Fibroblast of lung (primary cell): ENCODE measurements around the gene COLEC12. TPM values are rescaled to one million over a fixed set of nuclear protein-coding genes. Genes with fewer than 3 reads are reported as not detected.

Experiments
- DNase-seq, 2 donors: peaks; one replicate each; pipeline versions ENCODE4 v3.0.0 to v3.0.0-alpha.2; 2010; ENCODE audit warnings: low read depth in 2 of 2
- H2AFZ ChIP-seq: 2 replicates; pipeline ENCODE4 v1.5.1; 2012; ENCODE audit warnings: low read length, control low read depth, inconsistent platforms
- H3K27ac ChIP-seq: 2 replicates; pipeline ENCODE4 v1.5.1; 2011; ENCODE audit warnings: low read length, control low read depth; ENCODE audit not compliant: insufficient read depth
- H3K27me3 ChIP-seq: 2 replicates; pipeline ENCODE4 v1.5.1; 2011; ENCODE audit warnings: mild to moderate bottlenecking, low read length; ENCODE audit not compliant: control insufficient read depth, insufficient read depth
- H3K36me3 ChIP-seq: 2 replicates; pipeline ENCODE4 v1.5.1; 2011; ENCODE audit warnings: low read length; ENCODE audit not compliant: control insufficient read depth, insufficient read depth
- H3K4me1 ChIP-seq: 2 replicates; pipeline ENCODE4 v1.5.1; 2011; ENCODE audit warnings: low read length; ENCODE audit not compliant: control insufficient read depth, insufficient read depth; ENCODE audit errors: extremely low read depth
- H3K4me2 ChIP-seq: 2 replicates; pipeline ENCODE4 v1.5.1; 2011; ENCODE audit warnings: low read length, control low read depth; ENCODE audit not compliant: insufficient read depth; ENCODE audit errors: extremely low read depth
- H3K4me3 ChIP-seq, 4 experiments: fragments of 200-600 bp in 1 of 4; sonication (generic) in 1 of 4; replicated peaks in 1 of 4; 2 replicates each; pipeline ENCODE4 v1.5.1; 2011 to 2016; ENCODE audit warnings: low read length in 4 of 4, low read depth in 3 of 4, mild to moderate bottlenecking in 3 of 4, control low read depth in 2 of 4, inconsistent platforms in 1 of 4, mixed read lengths in 1 of 4; ENCODE audit not compliant: insufficient read depth in 1 of 4; ENCODE audit errors: control extremely low read depth in 1 of 4
- H3K79me2 ChIP-seq: 2 replicates; pipeline ENCODE4 v1.5.1; 2012; ENCODE audit warnings: mild to moderate bottlenecking, low read length, inconsistent platforms; ENCODE audit not compliant: control insufficient read depth, insufficient read depth
- H3K9ac ChIP-seq: 2 replicates; pipeline ENCODE4 v1.5.1; 2011; ENCODE audit warnings: mild to moderate bottlenecking, low read length, control low read depth; ENCODE audit not compliant: insufficient read depth
- H3K9me3 ChIP-seq: 2 replicates; pipeline ENCODE4 v1.5.1; 2012; ENCODE audit warnings: low read depth, low read length; ENCODE audit not compliant: control insufficient read depth, insufficient read depth
- H4K20me1 ChIP-seq: 2 replicates; pipeline ENCODE4 v1.5.1; 2011; ENCODE audit warnings: low read length; ENCODE audit not compliant: control insufficient read depth, insufficient read depth; ENCODE audit errors: extremely low read depth
- CTCF ChIP-seq, 2 donors: IDR thresholded peaks in 1 of 2; conservative IDR thresholded peaks in 1 of 2; 1 replicate in 1 of 2; 2 replicates in 1 of 2; pipeline ENCODE4 v1.5.1; 2011 to 2012; ENCODE audit warnings: low read length in 2 of 2, control low read depth in 1 of 2, inconsistent platforms in 1 of 2, low read depth in 1 of 2, mild to moderate bottlenecking in 1 of 2
- EZH2 ChIP-seq: IDR thresholded peaks from 2 replicates; pipeline ENCODE4 v1.5.1; 2012; ENCODE audit warnings: low read length, control low read depth, mild to moderate bottlenecking; ENCODE audit errors: missing control alignments
- polyA plus RNA-seq, 2 donors: library from polyadenylated mRNA; depleted of rRNA in 1 of 2; stranded (reverse) in 1 of 2; unstranded in 1 of 2; fragments of >200 nt; gene quantifications; 2 replicates each; pipeline ENCODE4 v1.2.1, GENCODE V29; 2011 to 2012; ENCODE audit warnings: missing spikeins in 1 of 2
- total RNA-seq: library from RNA; depleted of rRNA; stranded (reverse); fragments of >200 nt; gene quantifications from 2 replicates; pipeline ENCODE4 v1.2.1, GENCODE V29; 2014

COLEC12 gene
- total and polyA plus RNA-seq, 2 donors (not counting 1 experiment from before 2014, with no cell fraction given): 20.0 to 24.8 TPM

GRCh38 chr18:420661-421246 is 79.7 kb downstream of the COLEC12 start:
- Histone ChIP-seq H3K27ac (peak overlapping the region; percentile 14), H3K36me3 (no peaks in the 10 kb centered on the region), H3K27me3 (no peaks in the 10 kb centered on the region), H3K4me3 (no peak overlapping the region), H3K79me2 (no peaks in the 10 kb centered on the region), H3K4me2 (peak overlapping the region; percentile 66), H2AFZ (no peak overlapping the region), H3K9me3 (no peaks in the 10 kb centered on the region), H3K4me1 (peaks cover 15% of the 10 kb centered on the region), H3K9ac (no peak overlapping the region), H4K20me1 (no peaks in the 10 kb centered on the region)
- TF ChIP-seq EZH2 (no peak), CTCF (conservative IDR thresholded peaks at IDR 0.05 in 1 of 2, IDR thresholded peaks at IDR 0.05 in 1 of 2; ENCODE audit: low read depth in 1 of 2, low read length in 2 of 2) (no peak)
- DNase-seq: no peak

GRCh38 chr18:419541-420175 is 80.8 kb downstream of the COLEC12 start:
- H3K4me1 ChIP-seq: peaks cover 20% of the 10 kb centered on the region
- no peaks in the 10 kb centered on the region for H3K36me3 ChIP-seq
- no peak overlapping the region for H3K4me2 ChIP-seq
- H3K79me2 ChIP-seq: no peaks in the 10 kb centered on the region
- DNase-seq: no peak
- H3K27me3 ChIP-seq: no peaks in the 10 kb centered on the region
- no peak overlapping the region for H3K27ac ChIP-seq
- no peaks in the 10 kb centered on the region for H4K20me1 ChIP-seq
- H2AFZ ChIP-seq: no peak overlapping the region
- H3K4me3 ChIP-seq: no peak overlapping the region
- no peak for TF ChIP-seq CTCF (conservative IDR thresholded peaks at IDR 0.05 in 1 of 2, IDR thresholded peaks at IDR 0.05 in 1 of 2; ENCODE audit: low read depth in 1 of 2, low read length in 2 of 2)
- no peak for TF ChIP-seq EZH2
- H3K9ac ChIP-seq: no peak overlapping the region
- H3K9me3 ChIP-seq: no peaks in the 10 kb centered on the region

DNA sequence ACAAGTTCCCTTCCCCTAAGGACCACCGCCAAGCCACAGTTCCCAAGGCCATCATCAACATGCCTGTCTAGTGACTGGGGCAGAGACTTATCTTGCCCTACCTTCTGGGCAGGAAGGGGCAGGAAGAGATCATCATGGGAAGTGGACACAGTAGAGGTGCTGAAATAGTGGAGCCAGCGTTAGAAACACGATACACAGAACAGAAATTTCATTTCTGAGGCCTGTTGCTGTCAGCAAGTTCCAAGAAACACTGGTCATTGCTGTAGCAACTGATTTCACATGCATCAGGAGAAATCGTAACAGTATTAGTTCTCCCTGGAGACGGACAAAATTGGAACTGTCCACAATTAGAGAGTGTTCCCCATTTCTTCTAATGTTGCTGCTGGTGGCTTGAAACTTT is 83.0 kb downstream of the COLEC12 start:
- no peak overlapping the region for H3K4me3 ChIP-seq
- H3K79me2 ChIP-seq: no peaks in the 10 kb centered on the region
- no peak overlapping the region for H3K9ac ChIP-seq
- no peaks in the 10 kb centered on the region for H3K27me3 ChIP-seq
- H3K27ac ChIP-seq: no peak overlapping the region
- DNase-seq: no peak
- H3K9me3 ChIP-seq: no peaks in the 10 kb centered on the region
- H2AFZ ChIP-seq: no peak overlapping the region
- no peak for TF ChIP-seq CTCF (conservative IDR thresholded peaks at IDR 0.05 in 1 of 2, IDR thresholded peaks at IDR 0.05 in 1 of 2; ENCODE audit: low read depth in 1 of 2, low read length in 2 of 2)
- TF ChIP-seq EZH2: no peak
- no peaks in the 10 kb centered on the region for H4K20me1 ChIP-seq
- no peak overlapping the region for H3K4me2 ChIP-seq
- H3K36me3 ChIP-seq: no peaks in the 10 kb centered on the region
- H3K4me1 ChIP-seq: peaks cover 22% of the 10 kb centered on the region
